Thyroid gland (tissue), 4 donors: ENCODE results near the gene CD83.

ENCODE experiments used
- CTCF ChIP-seq, 6 experiments: fragments of 200-600 bp in 3 of 6; fragments of 450-650 bp in 3 of 6; sonication (generic) in 3 of 6; IDR thresholded peaks; one replicate each; pipeline ENCODE4 v1.5.1; 2016 to 2019; ENCODE audit warnings: antibody characterized with exemption in 6 of 6, mild to moderate bottlenecking in 2 of 6, inconsistent platforms in 1 of 6, moderate library complexity in 1 of 6
- POLR2A ChIP-seq, 2 donors: fragments of 450-650 bp; IDR thresholded peaks; one replicate each; pipeline ENCODE4 v1.6.1; 2017; ENCODE audit warnings: antibody characterized with exemption in 2 of 2, mild to moderate bottlenecking in 2 of 2, moderate library complexity in 1 of 2

GRCh38 chr6:14079433-14079832, 38.1 kb upstream of the CD83 start:
- TF ChIP-seq CTCF (IDR thresholded peaks at IDR 0.05) = no peak
- no peak for TF ChIP-seq POLR2A (IDR thresholded peaks at IDR 0.05)
